Psoas muscle (tissue), 8 donors: ENCODE results near the gene ADGRD1. TPM values are rescaled to one million over a fixed set of nuclear protein-coding genes. Genes with fewer than 3 reads are reported as not detected.
A peak's percentile ranks its signal among the peaks of the same experiment; 100 is the strongest.

Source experiments
- ATAC-seq, 4 donors: fragments of 200-7000 bp; cut with Tn5 transposase; one replicate each; pipeline ENCODE4 v1.9.1; 2020; ENCODE audit warnings: moderate library complexity in 3 of 4, mild to moderate bottlenecking in 2 of 4
- DNase-seq, 2 donors: peaks; one replicate each; pipeline ENCODE4 v3.0.0-alpha.2; 2020
- H3K27ac ChIP-seq: fragments of 200-600 bp; one replicate; pipeline ENCODE4 v1.8.0; 2022
- H3K27me3 ChIP-seq, 3 donors: fragments of 200-600 bp in 1 of 3; one replicate each; pipeline versions ENCODE4 v1.6.1 to v1.8.0; 2013 to 2022; ENCODE audit warnings: low read length in 2 of 3, mild to moderate bottlenecking in 2 of 3, moderate library complexity in 1 of 3; ENCODE audit not compliant: insufficient read depth in 3 of 3
- H3K36me3 ChIP-seq, 2 donors: fragments of 200-600 bp in 1 of 2; one replicate each; pipeline versions ENCODE4 v1.6.1 to v1.8.0; 2013 to 2022; ENCODE audit warnings: low read depth in 1 of 2, mild to moderate bottlenecking in 1 of 2, moderate library complexity in 1 of 2; ENCODE audit not compliant: insufficient read depth in 1 of 2
- H3K4me1 ChIP-seq: fragments of 200-600 bp; one replicate; pipeline ENCODE4 v1.8.0; 2022
- H3K4me3 ChIP-seq: fragments of 200-600 bp; one replicate; pipeline ENCODE4 v1.8.0; 2022; ENCODE audit warnings: mild to moderate bottlenecking
- H3K9me3 ChIP-seq: fragments of 200-600 bp; one replicate; pipeline ENCODE4 v1.8.0; 2022
- CTCF ChIP-seq: fragments of 200-600 bp; IDR thresholded peaks from one replicate; pipeline ENCODE4 v1.8.0; 2022; ENCODE audit warnings: antibody characterized with exemption
- WGBS, 3 donors: extraction: QIAGEN DNeasy Blood & Tissue Kit; methylation state at CpG; one replicate each; pipeline versions ENCODE4 v1.1.6 to v1.1.7; 2013; 5-methylcytosine and 5-hydroxymethylcytosine counted together
- intact Hi-C, 2 donors: fragments of 100-400 bp; cut with DNase I; formaldehyde crosslinking; loops; one replicate each; pipeline versions ENCODE4 v1.11.0 to v1.14.2; 2022
- polyA plus RNA-seq, 3 donors: library from polyadenylated mRNA; stranded (reverse); fragments of 200-250 nt; gene quantifications; one replicate each; pipeline ENCODE4 v1.2.3, GENCODE V29; 2013
- total RNA-seq, 4 donors: library from RNA; stranded (reverse); fragmentation: NEBNext Ultra II Directional in 2 of 4; extraction: Animal tissue kit (Norgen Biotek cat#: 25700) in 2 of 4; gene quantifications; one replicate each; pipeline versions ENCODE4 v1.2.1 to v1.2.4, GENCODE V29; 2021 to 2023
- donor health status: healthy with polysubstance abuse.
- donor health status: DM: no; HTN: no; CAD: no; lungs with moderate emphysema.
- donor health status: Bipolar disorder and iron deficiency.
- donor health status: healthy.
- donor health status: DM: yes; HTN: yes; CAD: no.
- donor health status: DM: no; HTN: no; CAD: no.
- donor health status: DM: no; HTN: no; CAD: no.
- donor health status: DM: yes; HTN: yes; CAD: no.

The ADGRD1 gene
- total and polyA plus RNA-seq, 7 donors = 2.1 to 11.6 (median 3.6) TPM

GRCh38 chr12:130944878-130945277 lies 8.8 kb upstream of the ADGRD1 start:
- no peak overlapping the region for H3K4me3 ChIP-seq
- no peaks in the 10 kb centered on the region for H3K36me3 ChIP-seq
- DNase-seq (no peak), ATAC-seq (no peak)
- no peaks in the 10 kb centered on the region for H3K4me1 ChIP-seq
- H3K27me3 ChIP-seq = peaks cover 0 to 6% (median 2%) of the 10 kb centered on the region in 3 donors
- intact Hi-C loops = no loop called here
- no peak overlapping the region for H3K27ac ChIP-seq
- no peak for TF ChIP-seq CTCF
- peaks cover 7% of the 10 kb centered on the region for H3K9me3 ChIP-seq

- Histone ChIP-seq H3K9me3 (peaks cover 7% of the 10 kb centered on the region), H3K27ac (no peak overlapping the region), H3K27me3 (peaks cover 0 to 6% (median 2%) of the 10 kb centered on the region in 3 donors), H3K36me3 (no peaks in the 10 kb centered on the region), H3K4me1 (no peaks in the 10 kb centered on the region), H3K4me3 (no peak overlapping the region)
- DNase-seq (peak in 1 of 2 donors; percentile 43), ATAC-seq (peak in 2 of 4 donors; percentile 11 to 30)
- TF ChIP-seq CTCF = no peak
- WGBS, 3 donors = 64 to 68% (median 65%) methylated on average over 7 of the region's 7 CpGs
- intact Hi-C loops = no loop called here
These were observed 7.8 kb upstream of the ADGRD1 start for GRCh38 chr12:130945786-130946492.

GRCh38 chr12:130947028-130947613 lies 6.6 kb upstream of the ADGRD1 start:
- ATAC-seq = no peak
- Histone ChIP-seq H3K9me3 (peaks cover 7% of the 10 kb centered on the region), H3K27ac (no peak overlapping the region), H3K4me3 (no peak overlapping the region), H3K36me3 (no peaks in the 10 kb centered on the region), H3K4me1 (no peaks in the 10 kb centered on the region), H3K27me3 (peaks cover 0 to 6% (median 2%) of the 10 kb centered on the region in 3 donors)
- DNase-seq = no peak
- WGBS, 3 donors = 60 to 72% (median 69%) methylated on average over 2 of the region's 2 CpGs
- TF ChIP-seq CTCF = no peak
- intact Hi-C loops = no loop called here

GRCh38 chr12:130948136-130948535 lies 5.6 kb upstream of the ADGRD1 start:
- peaks cover 7% of the 10 kb centered on the region for H3K9me3 ChIP-seq
- no peak overlapping the region for H3K27ac ChIP-seq
- TF ChIP-seq CTCF = no peak
- WGBS, 3 donors = 65 to 78% (median 75%) methylated on average over 10 of the region's 10 CpGs
- DNase-seq (no peak), ATAC-seq (no peak)
- H3K4me3 ChIP-seq = no peak overlapping the region
- intact Hi-C loops = no loop called here
- H3K4me1 ChIP-seq = no peaks in the 10 kb centered on the region
- no peaks in the 10 kb centered on the region for H3K36me3 ChIP-seq
- H3K27me3 ChIP-seq = peaks cover 0 to 6% (median 2%) of the 10 kb centered on the region in 3 donors
